K562 (cell line): ENCODE data around the gene CYTH1. TPM values are rescaled to one million over a fixed set of nuclear protein-coding genes. Genes with fewer than 3 reads are reported as not detected.

ENCODE experiments used
- ATF7 ChIP-seq: fragments of 450-650 bp; IDR thresholded peaks from 2 replicates; pipeline ENCODE4 v1.7.1; 2014; ENCODE audit warnings: mild to moderate bottlenecking, moderate library complexity
- GTF2E2 ChIP-seq: fragments of 200-800 bp; sonication (Bioruptor generic); IDR thresholded peaks from 2 replicates; pipeline ENCODE4 v1.6.1; 2016; ENCODE audit warnings: missing genetic modification characterization, missing compliant biosample characterization
- HCFC1 ChIP-seq: IDR thresholded peaks from 2 replicates; pipeline ENCODE4 v1.6.1; 2012; ENCODE audit warnings: low read depth, low read length, improper control_type of control experiment
- LCOR ChIP-seq: sonication (generic); formaldehyde crosslinking; IDR thresholded peaks from 2 replicates; pipeline ENCODE4 v1.8.0; 2022; ENCODE audit warnings: mild to moderate bottlenecking, missing genetic modification reagents
- MAZ ChIP-seq, 2 experiments: fragments of 450-650 bp in 1 of 2; sonication (generic) in 1 of 2; formaldehyde crosslinking; IDR thresholded peaks in 1 of 2; conservative IDR thresholded peaks in 1 of 2; 2 replicates each; pipeline versions ENCODE4 v1.4.0 to v1.5.0; 2020; ENCODE audit warnings: mild to moderate bottlenecking in 1 of 2, missing genetic modification reagents in 1 of 2
- NCOA4 ChIP-seq: fragments of 450-650 bp; IDR thresholded peaks from 2 replicates; pipeline ENCODE4 v1.6.1; 2018; ENCODE audit warnings: mild to moderate bottlenecking; ENCODE audit not compliant: partially characterized antibody
- POLR2AphosphoS2 ChIP-seq: IDR thresholded peaks from 2 replicates; pipeline ENCODE4 v1.6.1; 2012; ENCODE audit warnings: low read length, improper control_type of control experiment
- RBFOX2 ChIP-seq: fragments of 200-400 bp; formaldehyde crosslinking; IDR thresholded peaks from 2 replicates; pipeline ENCODE4 v1.6.1; 2017; ENCODE audit warnings: low read depth, mild to moderate bottlenecking, low read length, moderate library complexity
- SAP30 ChIP-seq: fragments of 200-600 bp; sonication (generic); IDR thresholded peaks from 2 replicates; pipeline ENCODE4 v1.6.1; 2012; ENCODE audit warnings: borderline replicate concordance, low read depth, mild to moderate bottlenecking, moderate library complexity, low read length, control low read depth, inconsistent platforms; ENCODE audit not compliant: insufficient read depth, poor library complexity, severe bottlenecking
- SIRT6 ChIP-seq: IDR thresholded peaks from one replicate; pipeline ENCODE4 v1.6.1; 2012; ENCODE audit warnings: low read depth, mild to moderate bottlenecking, control low read depth, inconsistent platforms, low read length, moderate library complexity
- TAF1 ChIP-seq: IDR thresholded peaks from 2 replicates; pipeline ENCODE4 v1.6.1; 2011; ENCODE audit warnings: mild to moderate bottlenecking, low read length, moderate library complexity; ENCODE audit not compliant: insufficient read depth, control insufficient read depth, severe bottlenecking; ENCODE audit errors: extremely low read depth
- TBP ChIP-seq: optimal IDR thresholded peaks from 2 replicates; pipeline ENCODE3; 2011; ENCODE audit warnings: low read depth, low read length, improper control_type of control experiment
- TCFL5 ChIP-seq: fragments of 250-450 bp; sonication (Bioruptor Pico); conservative IDR thresholded peaks from 2 replicates; pipeline ENCODE4 v1.6.1; 2021; ENCODE audit warnings: mild to moderate bottlenecking, moderate library complexity, matching md5 sums
- ZFX ChIP-seq: sonication (generic); formaldehyde crosslinking; IDR thresholded peaks from 2 replicates; pipeline ENCODE4 v1.8.0; 2022; ENCODE audit warnings: mild to moderate bottlenecking, missing genetic modification reagents, moderate library complexity
- ZNF282 ChIP-seq: sonication (generic); formaldehyde crosslinking; IDR thresholded peaks from 2 replicates; pipeline ENCODE4 v1.8.1; 2023; ENCODE audit warnings: missing genetic modification reagents
- ZNF717 ChIP-seq: fragments of 250-450 bp; sonication (Bioruptor Pico); IDR thresholded peaks from 2 replicates; pipeline ENCODE4 v1.5.0; 2021
- polyA plus RNA-seq, 8 experiments: library from polyadenylated mRNA; depleted of rRNA in 4 of 8; stranded (reverse) in 5 of 8; unstranded in 3 of 8; fragments of >200 nt; fragmentation: Nextera tagmentation in 2 of 8; fragmentation: Illumina TruSeq in 1 of 8; extraction: Ambion mirVana in 2 of 8; extraction: Trizol in 1 of 8; gene quantifications; 2 replicates each; pipeline versions ENCODE4 v1.2.1 to v1.2.3, GENCODE V29; 2011 to 2014; ENCODE audit warnings: inconsistent platforms in 1 of 8, missing spikeins in 1 of 8
- total RNA-seq, 7 experiments: library from RNA; depleted of rRNA in 6 of 7; stranded (reverse); fragments of >200 nt in 6 of 7; fragmentation: Illumina TruSeq in 2 of 7; extraction: Trizol in 2 of 7; gene quantifications; 2 replicates each; pipeline versions ENCODE4 v1.2.1 to v1.2.3, GENCODE V29; 2011 to 2021; ENCODE audit warnings: low replicate concordance in 1 of 7
- TF ChIP-seq, protein P1 (sequence below): sonication (generic); formaldehyde crosslinking; IDR thresholded peaks from 2 replicates; pipeline ENCODE4 v1.8.1; 2023; ENCODE audit warnings: mild to moderate bottlenecking, missing genetic modification reagents
- TF ChIP-seq, protein P2 (sequence below): fragments of 450-650 bp; formaldehyde crosslinking; IDR thresholded peaks from 2 replicates; pipeline ENCODE4 v1.4.0; 2020; ENCODE audit warnings: mild to moderate bottlenecking, moderate library complexity
- TF ChIP-seq, protein P3 (sequence below): sonication (generic); formaldehyde crosslinking; IDR thresholded peaks from 2 replicates; pipeline ENCODE4 v1.9.0; 2022; ENCODE audit warnings: mild to moderate bottlenecking, missing genetic modification reagents
- TF ChIP-seq, protein P4 (sequence below): fragments of 200-400 bp; formaldehyde crosslinking; IDR thresholded peaks from 2 replicates; pipeline ENCODE4 v1.6.1; 2017; ENCODE audit warnings: mild to moderate bottlenecking, low read depth, low read length, moderate library complexity

Gene CYTH1
- total and polyA plus RNA-seq, 9 of the 15 experiments (the other 6 are each of a cell fraction or from before 2014, with no cell fraction given), result 0.52 to 27.7 (median 16.8) TPM

DNA sequence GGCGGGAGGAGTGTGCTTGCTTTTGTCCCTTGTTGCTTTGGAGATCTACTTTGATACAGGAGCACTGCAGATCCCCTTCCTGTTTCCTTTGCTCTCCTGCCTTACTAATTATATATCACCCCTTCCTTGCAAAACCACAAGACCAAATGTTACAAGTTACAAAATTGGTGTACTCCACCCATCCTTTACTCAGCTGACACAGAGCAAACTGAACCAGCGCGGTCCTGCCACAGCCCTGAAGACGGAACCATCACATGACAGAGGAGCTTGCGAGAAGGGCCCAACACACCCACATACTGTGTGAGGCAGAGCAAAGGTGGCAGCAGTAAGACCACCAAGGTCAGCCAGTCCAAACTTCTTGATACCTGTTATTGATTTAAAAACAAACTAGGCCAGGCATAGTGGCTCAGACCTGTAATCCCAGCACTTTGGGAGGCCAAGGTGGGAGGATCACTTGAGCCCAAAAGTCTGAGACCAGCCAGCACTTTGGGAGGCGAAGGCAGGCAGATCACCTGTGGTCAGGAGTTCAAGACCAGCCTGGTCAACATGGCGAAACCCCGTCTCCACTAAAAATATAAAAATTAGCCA is 33.2 kb downstream of the CYTH1 start (continued):
- no peak for TF ChIP-seq ZFX (CRISPR knock-in tag)
- TF ChIP-seq ATF7, result 0 out of 2 replicates have a peak, but pooled peaks have one; percentile 38
- no peak for TF ChIP-seq ZNF282 (CRISPR knock-in tag)
- no peak for TF ChIP-seq TBP
- no peak for TF ChIP-seq ZNF717 (CRISPR knock-in tag)
- TF ChIP-seq GTF2E2 (tag), result no peak
- TF ChIP-seq MAZ (CRISPR knock-in tag; conservative IDR thresholded peaks at IDR 0.05 in 1 of 2, IDR thresholded peaks at IDR 0.05 in 1 of 2), result 0 out of 4 replicates have a peak, but pooled peaks of 1 of the 2 experiments have one; percentile 21
- TF ChIP-seq, protein P1, sequence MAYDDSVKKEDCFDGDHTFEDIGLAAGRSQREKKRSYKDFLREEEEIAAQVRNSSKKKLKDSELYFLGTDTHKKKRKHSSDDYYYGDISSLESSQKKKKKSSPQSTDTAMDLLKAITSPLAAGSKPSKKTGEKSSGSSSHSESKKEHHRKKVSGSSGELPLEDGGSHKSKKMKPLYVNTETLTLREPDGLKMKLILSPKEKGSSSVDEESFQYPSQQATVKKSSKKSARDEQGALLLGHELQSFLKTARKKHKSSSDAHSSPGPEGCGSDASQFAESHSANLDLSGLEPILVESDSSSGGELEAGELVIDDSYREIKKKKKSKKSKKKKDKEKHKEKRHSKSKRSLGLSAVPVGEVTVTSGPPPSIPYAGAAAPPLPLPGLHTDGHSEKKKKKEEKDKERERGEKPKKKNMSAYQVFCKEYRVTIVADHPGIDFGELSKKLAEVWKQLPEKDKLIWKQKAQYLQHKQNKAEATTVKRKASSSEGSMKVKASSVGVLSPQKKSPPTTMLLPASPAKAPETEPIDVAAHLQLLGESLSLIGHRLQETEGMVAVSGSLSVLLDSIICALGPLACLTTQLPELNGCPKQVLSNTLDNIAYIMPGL (CRISPR knock-in tag), result no peak
- TF ChIP-seq RBFOX2, result no peak
- no peak for TF ChIP-seq POLR2AphosphoS2
- no peak for TF ChIP-seq SIRT6
- no peak for TF ChIP-seq TAF1
- TF ChIP-seq, protein P2, sequence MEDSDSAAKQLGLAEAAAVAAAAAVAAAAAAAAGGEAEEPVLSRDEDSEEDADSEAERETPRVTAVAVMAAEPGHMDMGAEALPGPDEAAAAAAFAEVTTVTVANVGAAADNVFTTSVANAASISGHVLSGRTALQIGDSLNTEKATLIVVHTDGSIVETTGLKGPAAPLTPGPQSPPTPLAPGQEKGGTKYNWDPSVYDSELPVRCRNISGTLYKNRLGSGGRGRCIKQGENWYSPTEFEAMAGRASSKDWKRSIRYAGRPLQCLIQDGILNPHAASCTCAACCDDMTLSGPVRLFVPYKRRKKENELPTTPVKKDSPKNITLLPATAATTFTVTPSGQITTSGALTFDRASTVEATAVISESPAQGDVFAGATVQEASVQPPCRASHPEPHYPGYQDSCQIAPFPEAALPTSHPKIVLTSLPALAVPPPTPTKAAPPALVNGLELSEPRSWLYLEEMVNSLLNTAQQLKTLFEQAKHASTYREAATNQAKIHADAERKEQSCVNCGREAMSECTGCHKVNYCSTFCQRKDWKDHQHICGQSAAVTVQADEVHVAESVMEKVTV (CRISPR knock-in tag), result no peak
- no peak for TF ChIP-seq NCOA4
- TF ChIP-seq, protein P3, sequence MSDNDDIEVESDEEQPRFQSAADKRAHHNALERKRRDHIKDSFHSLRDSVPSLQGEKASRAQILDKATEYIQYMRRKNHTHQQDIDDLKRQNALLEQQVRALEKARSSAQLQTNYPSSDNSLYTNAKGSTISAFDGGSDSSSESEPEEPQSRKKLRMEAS, result no peak
- no peak for TF ChIP-seq HCFC1
- TF ChIP-seq TCFL5, result no peak
- TF ChIP-seq LCOR (CRISPR knock-in tag), result no peak
- TF ChIP-seq, protein P4, sequence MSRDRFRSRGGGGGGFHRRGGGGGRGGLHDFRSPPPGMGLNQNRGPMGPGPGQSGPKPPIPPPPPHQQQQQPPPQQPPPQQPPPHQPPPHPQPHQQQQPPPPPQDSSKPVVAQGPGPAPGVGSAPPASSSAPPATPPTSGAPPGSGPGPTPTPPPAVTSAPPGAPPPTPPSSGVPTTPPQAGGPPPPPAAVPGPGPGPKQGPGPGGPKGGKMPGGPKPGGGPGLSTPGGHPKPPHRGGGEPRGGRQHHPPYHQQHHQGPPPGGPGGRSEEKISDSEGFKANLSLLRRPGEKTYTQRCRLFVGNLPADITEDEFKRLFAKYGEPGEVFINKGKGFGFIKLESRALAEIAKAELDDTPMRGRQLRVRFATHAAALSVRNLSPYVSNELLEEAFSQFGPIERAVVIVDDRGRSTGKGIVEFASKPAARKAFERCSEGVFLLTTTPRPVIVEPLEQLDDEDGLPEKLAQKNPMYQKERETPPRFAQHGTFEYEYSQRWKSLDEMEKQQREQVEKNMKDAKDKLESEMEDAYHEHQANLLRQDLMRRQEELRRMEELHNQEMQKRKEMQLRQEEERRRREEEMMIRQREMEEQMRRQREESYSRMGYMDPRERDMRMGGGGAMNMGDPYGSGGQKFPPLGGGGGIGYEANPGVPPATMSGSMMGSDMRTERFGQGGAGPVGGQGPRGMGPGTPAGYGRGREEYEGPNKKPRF, result no peak
- no peak for TF ChIP-seq SAP30
